Retina (tissue), 1 donor: Measurements from ENCODE around the gene AKR1C1.
"Not testable (repeated sequence)": the region's sequence is repeated elsewhere in the genome, so short reads cannot be mapped to it uniquely, and the experiment has no call there.

Experiments used
- DNase-seq: peaks from one replicate; pipeline ENCODE4 v3.0.0-alpha.2; 2016

Gene AKR1C1

GRCh38 chr10:5019770-5020612, 56.8 kb downstream of the AKR1C1 start:
- DNase-seq = not testable (repeated sequence)

DNA sequence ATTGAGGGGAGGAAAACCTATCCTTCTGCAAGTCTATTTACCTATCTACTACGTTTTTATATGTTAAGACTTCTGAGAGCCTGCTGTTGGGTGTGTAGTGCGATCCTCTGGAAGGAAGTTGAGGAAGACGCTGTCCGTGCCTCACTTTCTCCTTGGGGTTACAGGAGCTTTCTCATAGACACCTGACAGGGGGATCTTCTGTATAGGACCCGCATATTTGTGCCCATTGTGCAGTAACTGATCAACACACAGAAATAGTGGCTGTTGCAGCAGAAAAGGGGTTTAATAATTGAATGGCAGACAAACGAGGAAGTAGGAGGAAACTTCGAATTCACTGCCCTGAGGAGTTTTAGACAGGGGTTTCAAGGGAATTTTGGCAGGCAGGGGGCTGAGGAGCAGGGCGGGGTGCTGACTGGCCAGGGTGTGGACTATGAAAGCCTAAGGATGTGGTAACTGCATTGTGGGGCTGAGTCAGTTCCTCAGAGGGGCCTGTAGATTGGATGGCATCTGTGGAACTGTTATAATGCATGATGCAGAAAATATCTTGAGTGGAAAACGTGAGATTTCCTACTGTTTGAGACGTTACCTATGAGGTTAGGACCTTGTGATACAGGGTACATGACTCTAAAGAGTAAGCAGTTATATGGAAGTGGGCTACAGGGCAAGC, 58.5 kb downstream of the AKR1C1 start:
- DNase-seq = not testable (repeated sequence)

GRCh38 chr10:5023177-5023805, 60.1 kb downstream of the AKR1C1 start:
- no peak for DNase-seq

GRCh38 chr10:5025461-5025881, 62.3 kb downstream of the AKR1C1 start:
- DNase-seq = not testable (repeated sequence)

DNA sequence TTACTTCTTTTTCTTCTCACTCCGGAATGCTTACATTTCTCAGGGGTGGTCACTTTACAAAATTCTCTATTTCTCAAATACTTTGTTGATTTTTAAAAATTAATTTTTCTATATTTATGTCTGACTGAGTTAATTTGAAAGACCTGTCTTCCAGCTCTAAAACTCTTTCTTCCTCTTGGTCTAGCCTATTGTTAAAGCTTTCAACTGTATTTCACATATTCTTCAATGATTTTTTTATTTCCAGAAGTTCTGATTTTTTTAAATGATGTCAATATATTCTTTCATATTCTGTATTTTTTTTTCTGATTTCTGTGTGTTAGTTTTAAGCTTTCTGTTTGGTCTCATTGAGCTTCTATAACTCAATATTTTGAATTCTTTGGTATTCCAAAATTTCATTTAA, 67.8 kb downstream of the AKR1C1 start:
- DNase-seq = no peak

- DNase-seq = not testable (repeated sequence)
Observed at GRCh38 chr10:5031588-5031987, 68.4 kb downstream of the AKR1C1 start.

DNA sequence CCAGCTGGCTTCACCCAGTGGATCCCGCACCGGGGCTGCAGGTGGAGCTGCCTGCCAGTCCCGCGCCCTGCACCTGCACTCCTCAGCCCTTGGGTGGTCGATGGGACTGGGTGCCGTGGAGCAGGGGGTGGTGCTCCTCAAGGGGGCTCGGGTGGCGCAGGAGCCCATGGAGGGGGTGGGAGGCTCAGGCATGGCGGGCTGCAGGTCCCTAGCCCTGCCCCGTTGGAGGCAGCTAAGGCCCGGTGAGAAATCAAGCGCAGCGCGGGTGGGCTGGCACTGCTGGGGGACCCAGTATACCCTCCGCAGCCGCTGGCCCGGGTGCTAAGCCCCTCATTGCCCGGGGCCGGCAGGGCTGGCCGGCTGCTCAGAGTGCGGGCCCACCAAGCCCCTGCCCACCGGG, 69.2 kb downstream of the AKR1C1 start:
- DNase-seq = not testable (repeated sequence)
